H1 (cell line): Measurements from ENCODE around the gene MAP4. TPM values are rescaled to one million over a fixed set of nuclear protein-coding genes. Genes with fewer than 3 reads are reported as not detected.

ENCODE experiments used
- CTCF ChIA-PET: fragments of 300-600 bp; sonication (Branson Sonifier 250); formaldehyde crosslinking; loops from one replicate; lab custom pipeline; 2021; ENCODE audit not compliant: partially characterized antibody; lab: Charles Lee
- POLR2A ChIA-PET: fragments of 300-600 bp; sonication (Branson Sonifier 250); formaldehyde crosslinking; loops from one replicate; lab custom pipeline; 2021; ENCODE audit warnings: inconsistent platforms; ENCODE audit not compliant: partially characterized antibody; lab: Charles Lee
- DNase-seq, 2 experiments: peaks; one replicate each; pipeline versions ENCODE4 v3.0.0 to v3.0.0-alpha.2; 2010 to 2022; ENCODE audit warnings: low spot score in 2 of 2, low read depth in 1 of 2, mixed read lengths in 1 of 2
- FAIRE-seq: peaks from 2 replicates; lab custom pipeline; 2011; peaks lifted over from hg19 to GRCh38; lab: Jason Lieb, UNC
- H2AFZ ChIP-seq: 2 replicates; pipeline ENCODE4 v1.8.1; 2012; ENCODE audit warnings: low read length, inconsistent platforms
- H2AK5ac ChIP-seq: 2 replicates; pipeline ENCODE4 v1.6.1; 2013; ENCODE audit warnings: low read depth, low read length
- H2BK120ac ChIP-seq: replicated peaks from 2 replicates; pipeline ENCODE3; 2013; ENCODE audit warnings: low read depth, low read length, inconsistent platforms
- H2BK12ac ChIP-seq: 2 replicates; pipeline ENCODE4 v1.6.1; 2013; ENCODE audit warnings: low read depth, low read length
- H2BK15ac ChIP-seq: 2 replicates; pipeline ENCODE4 v1.6.1; 2013; ENCODE audit warnings: low read length
- H2BK20ac ChIP-seq: 2 replicates; pipeline ENCODE4 v1.6.1; 2013; ENCODE audit warnings: low read length
- H2BK5ac ChIP-seq: 2 replicates; pipeline ENCODE4 v1.6.1; 2013; ENCODE audit warnings: low read depth, low read length
- H3K14ac ChIP-seq: 2 replicates; pipeline ENCODE4 v1.6.1; 2013; ENCODE audit warnings: inconsistent platforms; ENCODE audit not compliant: insufficient read length
- H3K18ac ChIP-seq: 2 replicates; pipeline ENCODE4 v1.6.1; 2013; ENCODE audit warnings: low read length; ENCODE audit errors: extremely low read depth
- H3K23ac ChIP-seq: 2 replicates; pipeline ENCODE4 v1.6.1; 2013; ENCODE audit warnings: inconsistent platforms; ENCODE audit not compliant: insufficient read length
- H3K23me2 ChIP-seq: 2 replicates; pipeline ENCODE4 v1.6.1; 2013; ENCODE audit warnings: low read depth, low read length
- H3K27ac ChIP-seq: 2 replicates; pipeline ENCODE4 v1.6.1; 2011; ENCODE audit warnings: low read depth, low read length, inconsistent platforms
- H3K27me3 ChIP-seq, 4 experiments: replicated peaks in 1 of 4; 1 replicate in 1 of 4; 2 replicates in 3 of 4; pipeline versions ENCODE4 v1.6.1 to v1.8.1; 2011 to 2013; ENCODE audit warnings: low read length in 3 of 4, mild to moderate bottlenecking in 3 of 4, inconsistent platforms in 2 of 4, mixed read lengths in 2 of 4, moderate library complexity in 1 of 4; ENCODE audit not compliant: control insufficient read depth in 3 of 4, insufficient read depth in 3 of 4; ENCODE audit errors: extremely low read depth in 1 of 4
- H3K36me3 ChIP-seq, 4 experiments: 2 replicates each; pipeline versions ENCODE4 v1.6.1 to v1.8.1; 2011 to 2013; ENCODE audit warnings: mild to moderate bottlenecking in 4 of 4, low read length in 3 of 4, moderate library complexity in 2 of 4, control low read depth in 1 of 4, inconsistent platforms in 1 of 4; ENCODE audit not compliant: insufficient read depth in 4 of 4, control insufficient read depth in 2 of 4
- H3K4ac ChIP-seq: replicated peaks from 2 replicates; pipeline ENCODE3; 2013; ENCODE audit warnings: low read length, low read depth, mixed read lengths, inconsistent platforms; ENCODE audit not compliant: insufficient read length
- H3K4me1 ChIP-seq, 4 experiments: replicated peaks in 1 of 4; 1 replicate in 1 of 4; 2 replicates in 3 of 4; pipeline versions ENCODE4 v1.6.1 to v1.8.1; 2011 to 2013; ENCODE audit warnings: low read length in 3 of 4, inconsistent platforms in 2 of 4, mixed read lengths in 1 of 4; ENCODE audit not compliant: insufficient read depth in 4 of 4, control insufficient read depth in 3 of 4
- H3K4me2 ChIP-seq, 2 experiments: 2 replicates each; pipeline versions ENCODE4 v1.6.1 to v1.8.1; 2011 to 2013; ENCODE audit warnings: low read depth in 2 of 2, low read length in 2 of 2, control low read depth in 1 of 2, inconsistent platforms in 1 of 2, mild to moderate bottlenecking in 1 of 2; ENCODE audit not compliant: insufficient read depth in 1 of 2
- H3K4me3 ChIP-seq, 4 experiments: fragments of 200-600, 300-600 bp in 1 of 4; sonication (generic), shearing (Covaris generic), sonication (Bioruptor Twin) in 1 of 4; 2 replicates each; pipeline versions ENCODE4 v1.5.1 to v1.8.1; 2011 to 2016; ENCODE audit warnings: low read length in 4 of 4, low read depth in 3 of 4, control low read depth in 2 of 4, inconsistent platforms in 2 of 4, mild to moderate bottlenecking in 2 of 4, mixed read lengths in 1 of 4, moderate library complexity in 1 of 4; ENCODE audit not compliant: insufficient read depth in 2 of 4; ENCODE audit errors: extremely low read depth in 1 of 4
- H3K56ac ChIP-seq: replicated peaks from 2 replicates; pipeline ENCODE3; 2013; ENCODE audit warnings: low read depth, mild to moderate bottlenecking, mixed read lengths, low read length, inconsistent platforms; ENCODE audit not compliant: insufficient read length
- H3K79me1 ChIP-seq: 2 replicates; pipeline ENCODE4 v1.6.1; 2013; ENCODE audit warnings: low read depth, low read length, control low read depth
- H3K79me2 ChIP-seq, 2 experiments: 2 replicates each; pipeline versions ENCODE4 v1.6.1 to v1.8.1; 2012 to 2013; ENCODE audit warnings: low read length in 2 of 2, mild to moderate bottlenecking in 2 of 2, inconsistent platforms in 1 of 2; ENCODE audit not compliant: insufficient read depth in 2 of 2, control insufficient read depth in 1 of 2
- H3K9ac ChIP-seq, 4 experiments: replicated peaks in 1 of 4; 1 replicate in 1 of 4; 2 replicates in 3 of 4; pipeline versions ENCODE4 v1.6.1 to v1.8.1; 2011 to 2013; ENCODE audit warnings: low read depth in 3 of 4, low read length in 3 of 4, control low read depth in 2 of 4, mild to moderate bottlenecking in 2 of 4, moderate library complexity in 2 of 4, inconsistent platforms in 1 of 4; ENCODE audit errors: extremely low read depth in 1 of 4
- H3K9me3 ChIP-seq, 2 experiments: 2 replicates each; pipeline versions ENCODE4 v1.6.1 to v1.8.1; 2012 to 2013; ENCODE audit warnings: mild to moderate bottlenecking in 2 of 2, moderate library complexity in 2 of 2, control low read depth in 1 of 2, inconsistent platforms in 1 of 2, low read depth in 1 of 2, low read length in 1 of 2, mixed read lengths in 1 of 2; ENCODE audit not compliant: insufficient read depth in 2 of 2
- H4K20me1 ChIP-seq, 2 experiments: replicated peaks in 1 of 2; 2 replicates each; pipeline versions ENCODE3 to v1.8.1; 2011 to 2013; ENCODE audit warnings: inconsistent platforms in 2 of 2, low read length in 2 of 2, mild to moderate bottlenecking in 1 of 2; ENCODE audit not compliant: insufficient read depth in 2 of 2, control insufficient read depth in 1 of 2
- H4K5ac ChIP-seq: 2 replicates; pipeline ENCODE4 v1.6.1; 2013; ENCODE audit warnings: low read length, low read depth, mixed read lengths, inconsistent platforms; ENCODE audit not compliant: insufficient read length
- H4K8ac ChIP-seq: 2 replicates; pipeline ENCODE4 v1.8.0; 2013; ENCODE audit warnings: mild to moderate bottlenecking, moderate library complexity, low read length, inconsistent platforms; ENCODE audit not compliant: insufficient read depth; ENCODE audit errors: extremely low read depth
- H4K91ac ChIP-seq: replicated peaks from 2 replicates; pipeline ENCODE3; 2013; ENCODE audit warnings: low read length, mixed read lengths, inconsistent platforms; ENCODE audit not compliant: insufficient read length
- CBX5 ChIP-seq: fragments of 300-800, 300-1000 bp; sonication (generic); IDR thresholded peaks from 2 replicates; pipeline ENCODE4 v1.7.1; 2016; ENCODE audit warnings: antibody characterized with exemption, low read length, low read depth
- CTCF ChIP-seq, 3 experiments: IDR thresholded peaks; 1 replicate in 2 of 3; 2 replicates in 1 of 3; pipeline versions ENCODE4 v1.5.1 to v1.6.1; 2011; ENCODE audit warnings: low read length in 3 of 3, mild to moderate bottlenecking in 3 of 3, inconsistent platforms in 2 of 3, low read depth in 1 of 3, moderate library complexity in 1 of 3; ENCODE audit not compliant: insufficient read depth in 1 of 3; ENCODE audit errors: control extremely low read depth in 1 of 3
- EZH2 ChIP-seq: fragments of 200-600 bp; sonication (generic); IDR thresholded peaks from 2 replicates; pipeline ENCODE4 v1.7.1; 2012; ENCODE audit warnings: low read depth, mild to moderate bottlenecking, moderate library complexity, low read length, inconsistent platforms; ENCODE audit not compliant: severe bottlenecking
- KDM1A ChIP-seq: fragments of 200-600, 300-600 bp; sonication (generic); IDR thresholded peaks from 2 replicates; pipeline ENCODE4 v1.7.1; 2016; ENCODE audit warnings: mild to moderate bottlenecking, low read length, borderline replicate concordance
- KDM4A ChIP-seq: IDR thresholded peaks from one replicate; pipeline ENCODE4 v1.7.1; 2012; ENCODE audit warnings: low read depth, mild to moderate bottlenecking, moderate library complexity, low read length, inconsistent platforms; ENCODE audit not compliant: severe bottlenecking
- POU5F1 ChIP-seq: IDR thresholded peaks from 2 replicates; pipeline ENCODE4 v1.6.1; 2011; ENCODE audit warnings: low read depth, mild to moderate bottlenecking, low read length, moderate library complexity
- SP2 ChIP-seq: IDR thresholded peaks from 2 replicates; pipeline ENCODE4 v1.6.1; 2012; ENCODE audit warnings: mild to moderate bottlenecking, low read length, inconsistent platforms
- TEAD4 ChIP-seq: IDR thresholded peaks from 2 replicates; pipeline ENCODE4 v1.6.1; 2012; ENCODE audit warnings: low read depth, low read length, inconsistent platforms, mixed read lengths
- polyA plus RNA-seq, 7 experiments: library from polyadenylated mRNA; depleted of rRNA in 3 of 7; stranded (reverse) in 5 of 7; unstranded in 2 of 7; fragments of >200 nt in 5 of 7; fragments of 200-250 nt in 2 of 7; gene quantifications; 1 replicate in 5 of 7; 2 replicates in 1 of 7; 4 replicates in 1 of 7; pipeline versions ENCODE4 v1.2.1 to v1.2.3, GENCODE V29; 2011 to 2013; ENCODE audit warnings: missing spikeins in 2 of 7, mixed read lengths in 2 of 7
- total RNA-seq: library from RNA; stranded (reverse); fragmentation: NEBNext Ultra II Directional; extraction: Animal tissue kit (Norgen Biotek cat#: 25700); gene quantifications from 2 replicates; pipeline ENCODE4 v1.2.1, GENCODE V29; 2021
- TF ChIP-seq, protein P1 (sequence below): IDR thresholded peaks from 2 replicates; pipeline ENCODE4 v1.6.1; 2012; ENCODE audit warnings: low read length, inconsistent platforms

Gene MAP4
- total and polyA plus RNA-seq, 2 of the 8 experiments (the other 6 are each of a cell fraction or from before 2014, with no cell fraction given): 67.0 to 179 TPM

- Histone ChIP-seq H2BK120ac (no peak overlapping the region), H3K9ac (no peak overlapping the region), H3K4me2 (no peak overlapping the region), H2BK5ac (no peak overlapping the region), H3K79me2 (peaks cover 0 to 70% of the 10 kb centered on the region in 2 experiments; a peak in 2 of 4 replicates), H2AFZ (no peak overlapping the region), H3K23me2 (no peaks in the 10 kb centered on the region), H3K56ac (no peak overlapping the region), H2BK15ac (no peak overlapping the region), H2AK5ac (no peak overlapping the region), H2BK20ac (no peak overlapping the region), H3K23ac (no peak overlapping the region), H3K18ac (no peak overlapping the region), H4K8ac (no peak overlapping the region), H3K79me1 (peaks cover 7% of the 10 kb centered on the region), H3K9me3 (no peaks in the 10 kb centered on the region), H3K27ac (no peak overlapping the region), H4K91ac (no peak overlapping the region), H3K27me3 (no peaks in the 10 kb centered on the region), H4K5ac (no peak overlapping the region), H3K4me3 (no peak overlapping the region), H3K4ac (no peak overlapping the region), H2BK12ac (no peak overlapping the region), H3K14ac (no peak overlapping the region), H3K4me1 (peaks cover 0 to 7% (median 5%) of the 10 kb centered on the region in 4 experiments; a peak in 5 of 7 replicates), H4K20me1 (peaks cover 2 to 9% of the 10 kb centered on the region in 2 experiments), H3K36me3 (no peaks in the 10 kb centered on the region; a peak in 2 of 8 replicates)
- ChIA-PET POLR2A (interaction anchor here (0.6 to 1.8 kb wide), 6 partner anchors 9 to 227 kb away, joined by 3 to 6 read pairs (median 3); no protein-coding TSS in a partner anchor), CTCF (interaction anchor here (0.6 to 2.1 kb wide), 11 partner anchors 22 to 146 kb away, joined by 3 to 6 read pairs (median 3); no protein-coding TSS in a partner anchor)
- FAIRE-seq (no peak), DNase-seq (no peak)
- TF ChIP-seq EZH2 (no peak), TEAD4 (no peak), KDM1A (no peak), POU5F1 (no peak), SP2 (no peak), CTCF (IDR thresholded peaks at IDR 0.05; ENCODE audit: control extremely low read depth in 1 of 3, insufficient read depth in 1 of 3, low read depth in 1 of 3, low read length in 3 of 3) (no peak), CBX5 (no peak), KDM4A (no peak)
- TF ChIP-seq, protein P1, sequence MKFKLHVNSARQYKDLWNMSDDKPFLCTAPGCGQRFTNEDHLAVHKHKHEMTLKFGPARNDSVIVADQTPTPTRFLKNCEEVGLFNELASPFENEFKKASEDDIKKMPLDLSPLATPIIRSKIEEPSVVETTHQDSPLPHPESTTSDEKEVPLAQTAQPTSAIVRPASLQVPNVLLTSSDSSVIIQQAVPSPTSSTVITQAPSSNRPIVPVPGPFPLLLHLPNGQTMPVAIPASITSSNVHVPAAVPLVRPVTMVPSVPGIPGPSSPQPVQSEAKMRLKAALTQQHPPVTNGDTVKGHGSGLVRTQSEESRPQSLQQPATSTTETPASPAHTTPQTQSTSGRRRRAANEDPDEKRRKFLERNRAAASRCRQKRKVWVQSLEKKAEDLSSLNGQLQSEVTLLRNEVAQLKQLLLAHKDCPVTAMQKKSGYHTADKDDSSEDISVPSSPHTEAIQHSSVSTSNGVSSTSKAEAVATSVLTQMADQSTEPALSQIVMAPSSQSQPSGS: no peak
These were observed 2.8 kb downstream of the MAP4 start for GRCh38 chr3:48013288-48013980.
